ENCODE data around the gene TMEM25. TPM values are rescaled to one million over a fixed set of nuclear protein-coding genes. Genes with fewer than 3 reads are reported as not detected.
A peak's percentile ranks its signal among the peaks of the same experiment; 100 is the strongest.
"Not testable (repeated sequence)": the region's sequence is repeated elsewhere in the genome, so short reads cannot be mapped to it uniquely, and the experiment has no call there.

Gene TMEM25
- total RNA-seq: 10 to 100 TPM; 10.2 to 16.2 (median 11.5) TPM
- polyA plus RNA-seq: 1 to 10 TPM; 3.9 to 9.3 TPM
- long read RNA-seq, donor 1, partial matches to known transcripts: 3 of 15 reads
- long read RNA-seq, donor 1, other reads (novel, unspliced or antisense): 11 of 15 reads
- long read RNA-seq, donor 2, partial matches to known transcripts: 5 of 10 reads
- long read RNA-seq, donor 2, other reads (novel, unspliced or antisense): 3 of 10 reads
- long read RNA-seq, donor 3, transcript TMEM25-201 (9 exons, 2,409 nt): major isoform, 6 of 36 reads
- long read RNA-seq, donor 3, partial matches to known transcripts: 12 of 36 reads
- long read RNA-seq, donor 3, other reads (novel, unspliced or antisense): 7 of 36 reads

DNA sequence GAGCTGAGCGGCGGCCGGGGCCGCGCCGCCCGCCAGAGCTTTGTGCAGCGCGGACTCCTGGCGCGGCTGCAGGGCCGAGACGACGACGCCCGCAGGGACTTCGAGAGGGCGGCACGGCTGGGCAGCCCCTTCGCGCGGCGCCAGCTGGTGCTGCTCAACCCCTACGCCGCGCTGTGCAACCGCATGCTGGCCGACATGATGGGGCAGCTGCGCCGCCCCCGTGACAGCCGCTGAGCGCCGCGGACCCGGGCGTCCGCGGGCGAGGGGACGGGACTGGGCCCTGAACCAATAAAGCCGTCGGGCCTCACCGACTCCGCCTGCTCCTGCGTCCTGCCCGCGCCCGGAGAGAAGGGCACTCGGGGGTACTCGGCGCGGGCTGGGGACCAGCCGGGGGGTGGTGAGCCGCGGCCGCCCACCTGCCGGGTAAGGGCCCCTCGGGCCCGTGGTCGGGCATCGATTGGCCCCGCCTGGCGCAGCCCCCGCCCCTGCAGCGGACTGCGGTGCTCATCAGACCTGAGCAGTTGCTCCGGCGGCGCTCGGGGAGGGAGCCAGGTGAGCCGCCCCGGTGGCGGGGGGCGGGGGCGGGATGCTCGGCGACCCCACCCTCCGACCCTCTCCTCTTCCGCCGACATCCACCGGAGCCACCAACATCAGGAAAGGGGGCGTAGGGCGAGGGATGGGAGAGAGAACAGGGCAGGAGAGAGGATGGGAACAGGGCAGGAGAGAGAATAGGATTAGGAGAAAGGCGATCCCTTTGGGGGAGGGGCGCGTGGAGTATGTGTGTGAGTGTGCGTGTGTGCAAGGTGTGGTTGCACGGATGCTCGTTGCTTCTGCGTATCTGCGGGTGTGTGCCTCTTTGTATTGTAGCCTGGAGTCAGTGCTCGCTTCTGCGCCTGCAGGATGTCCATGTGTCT lies at the start of gene TMEM25:
TMEM25 (plus strand) TSS at position 510 of the 914 bp plus-strand sequence. CDS start 610 bp downstream, outside the sequence.
- Histone ChIP-seq H3K9me3 (no peaks in the 10 kb centered on the region), H3K27me3 (peaks cover 0 to 14% (median 0%) of the 10 kb centered on the region in 7 donors), H3K27ac (peak within 1 kb of the TSS in 9 of 10 donors; percentile 57 to 72 (median 70)), H3K4me3 (peak within 1 kb of the TSS; percentile 60 to 89 (median 80)), H3K4me1 (peaks cover 4 to 25% (median 17%) of the 10 kb centered on the region in 9 donors), H3K36me3 (peaks cover 0 to 10% (median 0%) of the 10 kb centered on the region in 9 donors)
- ATAC-seq (peak; percentile 82 to 88 (median 84)), DNase-seq (peak; percentile 50 to 73)
- TF ChIP-seq, protein P1, sequence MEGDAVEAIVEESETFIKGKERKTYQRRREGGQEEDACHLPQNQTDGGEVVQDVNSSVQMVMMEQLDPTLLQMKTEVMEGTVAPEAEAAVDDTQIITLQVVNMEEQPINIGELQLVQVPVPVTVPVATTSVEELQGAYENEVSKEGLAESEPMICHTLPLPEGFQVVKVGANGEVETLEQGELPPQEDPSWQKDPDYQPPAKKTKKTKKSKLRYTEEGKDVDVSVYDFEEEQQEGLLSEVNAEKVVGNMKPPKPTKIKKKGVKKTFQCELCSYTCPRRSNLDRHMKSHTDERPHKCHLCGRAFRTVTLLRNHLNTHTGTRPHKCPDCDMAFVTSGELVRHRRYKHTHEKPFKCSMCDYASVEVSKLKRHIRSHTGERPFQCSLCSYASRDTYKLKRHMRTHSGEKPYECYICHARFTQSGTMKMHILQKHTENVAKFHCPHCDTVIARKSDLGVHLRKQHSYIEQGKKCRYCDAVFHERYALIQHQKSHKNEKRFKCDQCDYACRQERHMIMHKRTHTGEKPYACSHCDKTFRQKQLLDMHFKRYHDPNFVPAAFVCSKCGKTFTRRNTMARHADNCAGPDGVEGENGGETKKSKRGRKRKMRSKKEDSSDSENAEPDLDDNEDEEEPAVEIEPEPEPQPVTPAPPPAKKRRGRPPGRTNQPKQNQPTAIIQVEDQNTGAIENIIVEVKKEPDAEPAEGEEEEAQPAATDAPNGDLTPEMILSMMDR (IDR thresholded peaks at IDR 0.05): no peak
- intact Hi-C loops (cut with DNase I): loop anchor here in 1 of 10 donors (5.0 kb wide), 1 partner anchor 36 kb away; the partner anchor contains the start of gene IFT46
- 2% methylated on average over 80 to 94 of the region's 94 CpGs for WGBS, 2 donors

DNA sequence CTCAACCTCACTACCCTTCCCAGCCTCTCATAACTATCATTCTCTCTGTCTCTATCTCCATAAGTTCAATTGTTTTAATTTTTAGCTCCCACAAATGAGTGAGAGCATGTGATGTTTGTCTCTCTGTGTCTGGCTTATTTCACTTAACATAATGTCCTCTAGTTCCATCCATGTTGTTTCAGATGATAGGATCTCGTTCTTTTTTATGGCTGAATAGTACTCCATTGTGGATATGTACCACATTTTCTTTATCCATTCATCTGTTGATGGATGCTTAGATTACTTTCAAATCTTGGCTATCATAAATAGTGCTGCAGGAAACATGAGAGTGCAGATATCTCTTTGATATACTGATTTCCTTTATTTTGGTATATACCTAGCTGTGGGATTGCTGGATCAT lies 49.8 kb upstream of the TMEM25 start:
- not testable (repeated sequence) for H3K4me3 ChIP-seq, DNase-seq, H3K9me3 ChIP-seq, H3K27ac ChIP-seq, ATAC-seq, H3K4me1 ChIP-seq, H3K27me3 ChIP-seq
- peaks cover 0 to 100% (median 84%) of the 10 kb centered on the region in 9 donors for H3K36me3 ChIP-seq
- WGBS, 2 donors: 94 to 99% methylated on average over 1 of the region's 1 CpG
- intact Hi-C loops (cut with DNase I): loop anchor here in 5 of 10 donors (5.0 to 10.0 kb wide), 6 partner anchors 46 to 336 kb away; partner anchors contain the start of genes CD3E (in 1 of the 5) and KMT2A (in 1 of the 5)

DNA sequence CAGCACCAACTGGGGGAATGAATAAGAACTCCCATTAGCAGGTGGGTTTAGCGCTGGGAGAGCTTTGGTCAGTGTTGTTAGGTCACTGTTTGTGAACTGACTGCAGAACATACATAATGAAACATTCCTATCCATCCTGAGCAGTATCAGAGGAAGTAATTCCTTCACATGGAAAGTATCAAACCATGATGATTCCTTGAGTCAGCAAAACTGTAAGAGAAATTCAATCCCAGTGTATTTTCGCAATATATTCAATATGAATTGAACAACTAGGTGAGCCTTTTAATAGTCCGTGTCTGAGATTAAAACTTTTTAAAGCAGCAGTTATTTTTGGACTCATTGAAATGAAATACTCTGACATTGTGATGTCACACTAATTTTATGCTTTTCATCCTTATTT lies 46.6 kb upstream of the TMEM25 start:
- no peaks in the 10 kb centered on the region for H3K27me3 ChIP-seq
- H3K4me1 ChIP-seq: no peaks in the 10 kb centered on the region
- WGBS, 2 donors: 93 to 94% methylated on average over 3 of the region's 3 CpGs
- ATAC-seq: no peak
- peaks cover 3 to 100% (median 76%) of the 10 kb centered on the region in 9 donors for H3K36me3 ChIP-seq
- TF ChIP-seq, protein P1 (IDR thresholded peaks at IDR 0.05): no peak
- no peak overlapping the region for H3K27ac ChIP-seq
- no peak overlapping the region for H3K4me3 ChIP-seq
- H3K9me3 ChIP-seq: no peaks in the 10 kb centered on the region
- DNase-seq: no peak
- intact Hi-C loops (cut with DNase I): loop anchor here in 5 of 10 donors (5.0 to 10.0 kb wide), 6 partner anchors 50 to 340 kb away; partner anchors contain the start of genes CD3E (in 1 of the 5) and KMT2A (in 1 of the 5)

DNA sequence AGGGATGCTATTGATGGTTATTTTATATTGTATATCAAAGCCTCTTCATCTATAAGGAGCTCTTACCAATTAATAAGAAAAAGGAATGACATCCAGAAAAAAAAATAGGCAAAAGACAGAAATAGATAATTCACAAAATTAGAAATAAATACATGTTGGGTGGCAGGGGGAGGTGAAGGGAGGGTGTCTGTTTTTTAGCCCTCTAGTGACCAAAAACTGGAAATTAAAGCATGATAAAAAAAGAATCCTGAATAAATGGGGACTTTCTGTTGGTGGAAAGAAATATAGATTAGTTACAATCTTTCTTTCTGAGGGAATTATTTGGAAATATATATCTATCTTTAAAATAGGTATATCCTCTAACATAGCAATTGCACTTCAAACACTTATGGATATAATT lies 45.7 kb upstream of the TMEM25 start:
- H3K4me1 ChIP-seq: no peaks in the 10 kb centered on the region
- intact Hi-C loops (cut with DNase I): loop anchor here in 8 of 10 donors (5.0 to 10.0 kb wide), 10 partner anchors 48 to 340 kb away; partner anchors contain the start of genes ATP5MG (in 3 of the 8), KMT2A (in 2 of the 8) and CD3E (in 1 of the 8)
- H3K27ac ChIP-seq: no peak overlapping the region
- peaks cover 3 to 100% (median 73%) of the 10 kb centered on the region in 9 donors for H3K36me3 ChIP-seq
- H3K27me3 ChIP-seq: no peaks in the 10 kb centered on the region
- ATAC-seq (no peak), DNase-seq (no peak)
- no peak overlapping the region for H3K4me3 ChIP-seq
- no peaks in the 10 kb centered on the region for H3K9me3 ChIP-seq
- TF ChIP-seq, protein P1 (IDR thresholded peaks at IDR 0.05): no peak

Data from heart right ventricle (tissue), 16 donors.